CD4-positive, alpha-beta T cell treated with Interleukin-4 for 1 hour (primary cell): Measurements from ENCODE around the gene PDE4D.

Source experiments
- DNase-seq, 2 donors: peaks; one replicate each; pipeline ENCODE4 v3.0.0-alpha.2; 2020 to 2022

PDE4D gene

DNA sequence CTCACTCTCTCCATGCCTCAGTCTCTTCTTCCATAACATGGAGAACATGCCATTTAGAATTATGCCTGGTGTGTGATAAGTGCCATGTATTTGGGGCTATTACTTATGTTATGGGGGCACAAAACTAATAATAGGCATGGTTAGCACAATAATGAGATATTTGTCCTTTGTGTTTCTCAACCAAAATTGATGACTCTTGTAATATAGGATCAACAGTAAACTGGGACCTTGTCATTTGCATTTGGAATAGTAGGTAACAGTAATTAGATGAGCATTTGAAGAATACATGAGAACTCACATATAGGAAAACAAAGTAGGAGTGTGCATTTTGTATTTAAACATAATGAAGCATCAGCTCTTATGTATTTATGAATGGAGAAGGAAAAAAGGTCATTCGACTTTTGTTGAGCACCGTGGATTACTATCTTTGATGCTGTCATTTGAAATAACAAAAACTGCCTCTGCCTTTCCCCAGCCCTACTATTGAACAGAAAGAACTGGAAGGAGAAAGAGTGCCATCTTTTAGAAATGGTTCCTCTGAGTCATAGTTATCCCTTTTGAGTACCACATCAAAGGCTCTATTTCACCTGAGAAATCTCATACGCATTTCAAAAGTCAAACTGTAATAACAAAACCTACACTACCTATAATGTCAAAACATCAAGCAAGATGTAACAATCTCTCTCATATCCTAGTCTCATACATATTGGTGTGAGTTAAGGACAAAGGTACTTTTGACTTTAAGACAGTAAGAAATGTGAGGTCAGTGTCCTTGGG lies 655.2 kb downstream of the PDE4D start:
- peak in 1 of 2 donors; percentile 10 for DNase-seq

DNA sequence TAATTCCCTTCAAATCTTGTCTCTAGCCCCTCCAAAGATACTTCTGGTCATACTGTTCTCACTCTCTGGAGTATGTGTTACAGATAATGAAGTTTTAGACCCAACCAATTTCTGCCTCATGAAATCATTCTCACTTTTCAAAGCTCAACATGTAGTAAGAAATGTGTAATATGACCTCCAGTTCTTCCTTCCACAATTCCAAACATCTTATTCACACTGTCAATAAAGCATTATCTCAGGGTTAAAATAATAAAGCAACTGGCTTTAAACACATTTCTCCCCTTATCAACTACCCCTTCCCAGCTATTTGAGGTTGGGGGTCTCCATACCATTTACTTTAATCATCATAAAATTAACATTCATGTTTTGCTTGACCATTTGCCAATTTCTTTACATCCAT lies 656.5 kb downstream of the PDE4D start:
- no peak for DNase-seq

DNA sequence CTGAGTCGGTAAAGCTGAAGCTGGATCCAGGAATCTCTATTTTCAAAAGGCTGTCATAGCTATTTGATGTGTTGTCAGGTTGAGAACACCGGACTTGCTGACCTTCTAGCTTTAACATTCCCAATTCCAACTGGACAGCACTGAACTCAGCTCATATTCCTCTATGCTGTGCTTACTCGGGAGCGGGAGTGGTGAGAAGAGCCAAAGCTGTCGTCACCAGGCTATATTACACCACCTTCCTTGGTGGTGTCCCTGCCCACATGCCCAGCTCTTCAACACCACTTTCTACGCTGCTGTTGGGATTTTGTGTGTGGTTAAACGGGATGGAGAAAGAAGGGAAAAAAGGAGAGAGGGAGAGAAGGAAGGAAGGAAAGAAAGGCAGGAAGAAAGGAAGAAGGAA lies 657.1 kb downstream of the PDE4D start:
- DNase-seq: no peak

DNA sequence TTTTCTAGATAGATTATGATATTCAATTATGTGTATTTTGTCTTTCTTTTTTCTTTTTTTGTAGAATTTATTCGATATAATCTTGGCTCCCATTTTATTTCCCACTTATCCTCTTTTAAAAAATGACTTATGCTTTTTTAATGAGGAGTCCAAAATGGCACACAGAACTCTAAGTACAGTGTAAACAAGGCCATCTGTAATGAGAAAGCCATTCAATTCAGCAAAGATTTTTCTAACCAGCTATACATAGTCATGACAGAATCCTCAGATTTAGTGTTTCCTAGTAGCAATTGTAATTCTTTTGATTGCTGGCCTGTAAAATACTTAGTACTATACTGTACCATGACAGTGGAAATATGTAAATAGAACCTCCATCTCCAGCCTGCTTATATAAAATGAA lies 659.3 kb downstream of the PDE4D start:
- DNase-seq: no peak

GRCh38 chr5:59231221-59231931 lies 662.1 kb downstream of the PDE4D start:
- no peak for DNase-seq

GRCh38 chr5:59222687-59223511 lies 670.6 kb downstream of the PDE4D start:
- DNase-seq: no peak

DNA sequence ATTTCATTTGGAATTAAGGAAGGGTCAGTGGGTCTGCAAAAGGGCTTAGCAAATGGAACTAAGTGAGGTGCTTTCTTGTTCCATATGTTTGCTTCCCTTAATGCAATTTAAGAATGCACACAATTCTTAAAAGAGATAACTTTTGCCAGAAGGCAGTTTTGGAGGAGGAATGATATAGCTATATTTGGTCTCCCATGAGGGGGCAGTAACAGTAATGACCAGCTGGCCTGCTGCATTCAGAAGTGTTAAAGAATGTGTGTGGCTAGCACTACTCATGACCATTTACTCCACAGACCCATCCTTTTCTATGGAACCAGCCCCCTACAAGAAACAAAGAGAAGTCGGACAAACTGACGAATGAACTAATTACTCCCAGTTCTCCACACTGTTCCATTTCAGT lies 671.8 kb downstream of the PDE4D start:
- DNase-seq: no peak

DNA sequence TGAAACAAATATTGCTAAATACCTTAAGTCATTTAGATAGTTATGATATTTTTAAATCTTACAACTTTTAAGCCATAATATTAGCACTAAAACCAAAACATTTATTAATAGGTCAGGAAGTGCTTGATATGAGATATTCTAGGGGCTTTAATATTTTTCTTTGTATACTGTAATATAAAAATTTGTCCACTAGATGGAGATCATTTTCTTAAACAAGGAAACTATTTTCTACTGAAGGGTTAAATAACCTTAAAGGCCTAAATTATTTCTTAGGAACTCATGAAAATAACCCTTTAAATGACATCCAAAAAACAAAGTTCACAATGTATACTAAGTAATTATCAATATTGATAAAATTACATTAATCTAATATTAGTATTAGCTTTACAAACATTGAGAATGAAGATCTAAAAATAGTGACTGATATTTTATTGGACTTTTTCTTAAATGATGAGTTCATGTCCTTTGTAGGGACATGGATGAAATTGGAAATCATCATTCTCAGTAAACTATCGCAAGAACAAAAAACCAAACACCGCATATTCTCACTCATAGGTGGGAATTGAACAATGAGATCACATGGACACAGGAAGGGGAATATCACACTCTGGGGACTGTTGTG lies 675.0 kb downstream of the PDE4D start:
- DNase-seq: no peak

DNA sequence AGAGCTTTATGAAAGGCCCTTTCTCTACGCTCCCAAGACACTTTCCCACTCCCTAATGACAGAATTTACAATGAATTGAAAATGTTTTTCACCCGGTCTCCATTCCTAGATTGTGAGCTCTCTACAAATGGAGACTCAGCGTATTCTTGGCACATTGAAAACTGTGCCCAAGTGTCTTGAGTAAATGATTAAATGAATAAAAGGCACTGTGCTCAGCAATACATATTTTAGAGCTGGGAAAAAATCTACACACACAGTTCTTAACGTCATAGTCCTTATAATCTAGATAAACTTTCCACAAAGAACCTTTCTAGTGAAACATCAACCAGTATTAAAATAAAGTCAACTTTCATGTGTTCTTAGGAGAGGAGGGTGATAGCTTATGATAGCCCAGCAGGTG lies 676.7 kb downstream of the PDE4D start:
- no peak for DNase-seq

DNA sequence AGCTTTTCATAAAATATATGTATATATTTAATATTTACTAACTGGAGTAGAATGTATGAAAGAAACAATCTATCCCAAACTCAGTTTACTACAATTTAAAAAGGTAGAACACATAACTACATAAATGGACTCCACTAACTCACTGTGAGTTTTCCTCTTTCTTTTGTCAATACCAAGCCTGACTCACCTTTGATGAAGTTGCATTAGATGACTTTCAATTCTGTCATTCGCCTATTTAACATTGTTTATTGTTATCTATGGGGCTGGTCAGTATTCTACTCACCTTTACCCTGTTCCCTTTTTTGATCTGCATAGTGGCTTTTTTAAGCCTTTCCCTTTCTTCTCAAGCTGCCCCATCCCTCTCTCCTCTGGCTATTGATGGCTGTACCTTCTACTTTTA lies 680.9 kb downstream of the PDE4D start:
- no peak for DNase-seq

GRCh38 chr5:59209758-59210359 lies 683.7 kb downstream of the PDE4D start:
- no peak for DNase-seq

- no peak for DNase-seq
Measured at GRCh38 chr5:59208474-59208873, 685.1 kb downstream of the PDE4D start.

DNA sequence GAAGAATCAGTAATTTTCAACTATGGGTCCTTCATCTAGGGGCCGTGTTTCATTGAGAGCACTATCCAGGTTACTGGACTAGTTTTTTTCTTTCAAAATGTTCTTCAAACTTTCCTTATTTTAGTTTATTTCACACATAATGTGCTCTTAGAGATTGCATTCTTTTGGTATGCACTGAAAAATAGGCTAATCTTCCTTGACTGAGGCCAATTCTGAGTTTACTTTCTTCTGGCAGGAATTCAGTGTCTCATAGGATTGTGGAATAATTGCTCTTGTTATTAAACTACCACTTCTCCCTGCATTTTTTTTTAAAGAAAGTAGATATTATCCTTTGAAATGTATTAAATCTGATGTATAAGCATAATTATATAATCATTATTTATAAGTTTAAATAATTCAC lies 686.1 kb downstream of the PDE4D start:
- DNase-seq: no peak

GRCh38 chr5:59206132-59206581 lies 687.4 kb downstream of the PDE4D start:
- no peak for DNase-seq

DNA sequence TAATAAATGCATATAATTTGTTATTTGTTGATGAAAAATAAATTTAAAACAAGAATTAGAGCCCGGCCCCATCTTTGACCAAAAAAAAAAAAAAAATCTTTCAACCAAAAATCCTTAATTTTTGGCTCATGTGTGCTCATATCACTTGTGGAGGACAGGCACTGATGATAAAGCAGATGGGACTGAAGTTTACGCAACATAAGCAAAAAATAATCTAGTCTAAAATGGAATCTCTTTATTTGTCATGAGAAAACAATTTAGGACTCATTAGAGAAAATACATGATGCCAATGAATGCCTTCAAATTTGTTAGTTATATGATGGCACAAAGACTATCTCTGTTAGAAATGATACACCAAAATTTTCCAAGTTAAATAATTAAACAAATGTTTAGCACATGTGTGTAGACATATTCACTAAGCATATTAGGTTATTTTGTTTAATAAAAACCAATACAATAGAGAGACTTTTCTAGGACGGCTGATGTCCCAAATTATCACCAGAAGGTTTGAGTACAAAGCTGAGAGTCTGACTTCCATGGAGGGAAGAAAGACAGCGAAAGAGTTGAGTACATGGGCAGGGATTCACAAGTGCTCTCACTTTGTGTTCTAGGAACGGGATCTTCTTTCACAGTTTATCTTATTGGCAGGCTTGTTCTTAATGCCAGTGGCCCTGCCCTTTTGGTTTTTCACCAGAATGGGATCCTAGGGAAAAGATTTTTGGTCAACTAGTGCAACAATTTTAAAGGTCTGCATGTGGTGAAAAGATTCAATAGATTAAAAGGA lies 689.2 kb downstream of the PDE4D start:
- no peak for DNase-seq

DNA sequence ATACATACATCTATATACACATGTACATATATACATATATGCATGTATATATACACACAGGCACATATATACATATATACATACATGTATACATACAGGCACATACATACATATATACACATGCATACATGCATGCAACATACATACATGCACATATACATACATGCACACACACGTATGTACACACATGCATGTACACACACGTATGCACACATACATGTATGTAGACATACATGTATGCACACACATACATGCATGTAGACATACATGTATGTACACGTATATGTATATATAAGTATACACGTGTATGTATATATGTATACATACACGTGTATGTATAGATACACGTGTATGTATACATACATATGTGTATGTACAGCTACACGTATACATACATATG lies 693.7 kb downstream of the PDE4D start:
- DNase-seq: no peak

- DNase-seq: no peak
Measured at GRCh38 chr5:59198832-59199231, 694.7 kb downstream of the PDE4D start.

GRCh38 chr5:59198365-59198764 lies 695.2 kb downstream of the PDE4D start:
- no peak for DNase-seq

DNA sequence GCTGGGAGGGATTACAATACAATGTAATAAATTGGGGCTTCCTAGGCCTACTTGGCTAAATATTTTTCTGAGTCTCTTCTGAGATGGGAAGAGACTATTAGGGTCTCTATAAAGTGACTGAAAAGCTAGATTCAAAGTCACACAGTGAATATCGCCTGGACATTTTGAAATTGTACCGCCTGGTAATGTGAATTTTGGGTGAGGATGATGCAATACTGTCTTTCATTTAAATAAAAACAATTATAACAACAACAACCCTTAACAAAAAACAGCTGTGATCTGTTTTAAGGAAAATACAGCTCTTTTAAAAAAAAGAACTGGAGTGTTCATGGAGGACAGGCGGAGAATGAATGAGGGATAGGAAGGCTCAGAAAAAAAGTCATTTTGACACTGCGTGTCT lies 695.6 kb downstream of the PDE4D start:
- no peak for DNase-seq

- no peak for DNase-seq
Measured at GRCh38 chr5:59193616-59194319, 699.8 kb downstream of the PDE4D start.

GRCh38 chr5:59190746-59191145 lies 702.8 kb downstream of the PDE4D start:
- DNase-seq: no peak
